Endothelial cell of umbilical vein (primary cell): Measurements from ENCODE around the gene COQ8A. TPM values are rescaled to one million over a fixed set of nuclear protein-coding genes. Genes with fewer than 3 reads are reported as not detected.

ENCODE experiments used
- BruUV-seq: library from RNA; stranded (reverse); fragments of 400-500 nt; replicated peaks from 2 replicates; lab custom pipeline; 2021; lab: Mats Ljungman, UMichigan
- CTCF ChIA-PET: fragments of 300-600, 350-600 bp; sonication (Branson Sonifier 250); formaldehyde crosslinking; loops from one replicate; lab custom pipeline; 2021; ENCODE audit warnings: antibody characterized with exemption, inconsistent platforms; lab: Charles Lee
- POLR2A ChIA-PET: fragments of 300-600, 350-600 bp; sonication (Branson Sonifier 250); formaldehyde crosslinking; loops from one replicate; lab custom pipeline; 2021; ENCODE audit warnings: antibody characterized with exemption, inconsistent platforms; lab: Charles Lee
- DNase-seq: peaks from one replicate; pipeline ENCODE4 v3.0.0-alpha.2; 2011; ENCODE audit warnings: low read depth, low spot score
- FAIRE-seq: peaks from 2 replicates; lab custom pipeline; 2011; peaks lifted over from hg19 to GRCh38; lab: Jason Lieb, UNC
- H2AFZ ChIP-seq: 2 replicates; pipeline ENCODE4 v1.6.0; 2012; ENCODE audit warnings: low read depth, low read length, control low read depth, inconsistent platforms
- H3K27ac ChIP-seq: 2 replicates; pipeline ENCODE4 v1.5.1; 2011; ENCODE audit warnings: low read depth, mild to moderate bottlenecking, control low read depth, low read length, moderate library complexity; ENCODE audit not compliant: insufficient read depth
- H3K27me3 ChIP-seq, 2 experiments: 2 replicates each; pipeline versions ENCODE4 v1.6.0 to v1.6.1; 2011; ENCODE audit warnings: low read length in 2 of 2, mixed read lengths in 1 of 2; ENCODE audit not compliant: control insufficient read depth in 2 of 2, insufficient read depth in 2 of 2
- H3K36me3 ChIP-seq, 2 experiments: 2 replicates in 1 of 2; 3 replicates in 1 of 2; pipeline ENCODE4 v1.5.1; 2011; ENCODE audit warnings: low read length in 2 of 2, mild to moderate bottlenecking in 1 of 2, moderate library complexity in 1 of 2; ENCODE audit not compliant: control insufficient read depth in 2 of 2, insufficient read depth in 2 of 2; ENCODE audit errors: extremely low read depth in 1 of 2
- H3K4me1 ChIP-seq: 3 replicates; pipeline ENCODE4 v1.5.1; 2011; ENCODE audit warnings: mild to moderate bottlenecking, low read length; ENCODE audit not compliant: control insufficient read depth, insufficient read depth; ENCODE audit errors: extremely low read depth
- H3K4me2 ChIP-seq: 2 replicates; pipeline ENCODE4 v1.6.1; 2011; ENCODE audit warnings: low read length, control low read depth, mixed read lengths; ENCODE audit not compliant: insufficient read depth
- H3K4me3 ChIP-seq, 3 experiments: fragments of 200-600 bp in 1 of 3; sonication (generic), shearing (Covaris generic) in 1 of 3; replicated peaks in 1 of 3; 2 replicates each; pipeline ENCODE4 v1.5.1; 2011 to 2016; ENCODE audit warnings: control low read depth in 3 of 3, low read length in 3 of 3, mild to moderate bottlenecking in 2 of 3, inconsistent platforms in 1 of 3, low read depth in 1 of 3, moderate library complexity in 1 of 3; ENCODE audit not compliant: insufficient read depth in 1 of 3
- H3K79me2 ChIP-seq: 2 replicates; pipeline ENCODE4 v1.6.0; 2012; ENCODE audit warnings: low read length, inconsistent platforms; ENCODE audit not compliant: control insufficient read depth, insufficient read depth
- H3K9ac ChIP-seq: replicated peaks from 2 replicates; pipeline ENCODE3; 2011; ENCODE audit warnings: low read length, control low read depth; ENCODE audit not compliant: insufficient read depth; ENCODE audit errors: extremely low read depth
- H3K9me1 ChIP-seq: replicated peaks from 3 replicates; pipeline ENCODE4 v1.6.0; 2011; ENCODE audit warnings: mild to moderate bottlenecking, low read length; ENCODE audit not compliant: control insufficient read depth, insufficient read depth; ENCODE audit errors: extremely low read depth
- H3K9me3 ChIP-seq: replicated peaks from 2 replicates; pipeline ENCODE4 v1.5.1; 2012; ENCODE audit warnings: low read length, inconsistent platforms; ENCODE audit not compliant: control insufficient read depth, insufficient read depth
- H4K20me1 ChIP-seq: replicated peaks from 2 replicates; pipeline ENCODE3; 2011; ENCODE audit warnings: mild to moderate bottlenecking, low read length; ENCODE audit not compliant: control insufficient read depth, insufficient read depth; ENCODE audit errors: extremely low read depth
- EZH2 ChIP-seq: IDR thresholded peaks from 2 replicates; pipeline ENCODE4 v1.6.1; 2012; ENCODE audit warnings: borderline replicate concordance, low read depth, mild to moderate bottlenecking, moderate library complexity, low read length, inconsistent platforms; ENCODE audit not compliant: severe bottlenecking
- FOS ChIP-seq: IDR thresholded peaks from 2 replicates; pipeline ENCODE4 v1.6.1; 2011; ENCODE audit warnings: mild to moderate bottlenecking, low read length, moderate library complexity, borderline replicate concordance; ENCODE audit not compliant: insufficient read depth
- GATA2 ChIP-seq: IDR thresholded peaks from 2 replicates; pipeline ENCODE4 v1.7.0; 2011; ENCODE audit warnings: low read depth, mild to moderate bottlenecking, moderate library complexity, mixed read lengths, low read length; ENCODE audit not compliant: insufficient read length, insufficient read depth
- JUN ChIP-seq: IDR thresholded peaks from 2 replicates; pipeline ENCODE4 v1.6.1; 2011; ENCODE audit warnings: borderline replicate concordance, low read depth; ENCODE audit not compliant: insufficient read length, insufficient read depth
- MAX ChIP-seq: IDR thresholded peaks from 2 replicates; pipeline ENCODE4 v1.6.1; 2011; ENCODE audit not compliant: insufficient read depth, insufficient read length
- MYC ChIP-seq: IDR thresholded peaks from one replicate; pipeline ENCODE4 v1.6.1; 2011; ENCODE audit warnings: mild to moderate bottlenecking, low read depth, low read length
- POLR2A ChIP-seq: IDR thresholded peaks from 2 replicates; pipeline ENCODE4 v1.6.1; 2012; ENCODE audit warnings: low read depth, mild to moderate bottlenecking, control low read depth, low read length
- POLR2AphosphoS5 ChIP-seq: IDR thresholded peaks from 2 replicates; pipeline ENCODE4 v1.6.1; 2012; ENCODE audit warnings: low read depth, mild to moderate bottlenecking, control low read depth, low read length, moderate library complexity; ENCODE audit not compliant: insufficient read depth
- dilution Hi-C: fragments of 300-500 bp; cut with MboI; formaldehyde crosslinking; loops from one replicate; pipeline ENCODE4 v1.15.0; 2019; ENCODE audit warnings: low sequenced_read_pairs; ENCODE audit not compliant: extremely low pct_ligation_motif_present
- intact Hi-C: fragments of 100-400 bp; cut with micrococcal nuclease; formaldehyde crosslinking; loops from one replicate; pipeline ENCODE4 v1.10.0; 2022
- polyA plus RNA-seq, 4 experiments: library from polyadenylated mRNA; depleted of rRNA in 3 of 4; stranded (reverse) in 3 of 4; unstranded in 1 of 4; fragments of >200 nt; gene quantifications; 2 replicates each; pipeline versions ENCODE4 v1.2.1 to v1.2.3, GENCODE V29; 2011 to 2012; ENCODE audit warnings: missing spikeins in 1 of 4
- total RNA-seq: library from RNA; stranded (reverse); gene quantifications from 2 replicates; pipeline ENCODE4 v1.2.3, GENCODE V29; 2021

Gene COQ8A
- total and polyA plus RNA-seq, 2 donors (not counting 3 experiments of a cell fraction or from before 2014, with no cell fraction given), result 6.8 to 9.4 TPM

GRCh38 chr1:226938903-226939437, 1.1 kb upstream of the COQ8A start:
- CTCF ChIA-PET, result interaction anchor here (0.6 to 2.3 kb wide), 10 partner anchors 12 to 946 kb away, joined by 3 to 10 read pairs (median 4); no protein-coding TSS in a partner anchor
- intact Hi-C loops, result loop anchor here (5.0 kb wide), 1 partner anchor 48 kb away; no protein-coding TSS in a partner anchor
- dilution Hi-C loops, result no loop called here

GRCh38 chr1:226939438-226940028, 561 bp upstream of the COQ8A start:
- no TSS peak for BruUV-seq
- H3K79me2 ChIP-seq, result no peaks in the 10 kb centered on the region
- H4K20me1 ChIP-seq, result no peaks in the 10 kb centered on the region
- DNase-seq (no peak), FAIRE-seq (no peak)
- H3K27me3 ChIP-seq, result no peaks in the 10 kb centered on the region
- H3K9me1 ChIP-seq, result no peaks in the 10 kb centered on the region
- peak overlapping the region; percentile 40 to 63 (median 53) for H3K4me3 ChIP-seq
- peak; percentile 62 for TF ChIP-seq POLR2AphosphoS5
- no peak for TF ChIP-seq EZH2
- peak; percentile 63 for TF ChIP-seq MAX
- peak; percentile 94 for TF ChIP-seq POLR2A
- no peak for TF ChIP-seq JUN
- TF ChIP-seq MYC, result peak; percentile 50
- no peak for TF ChIP-seq GATA2
- H3K4me1 ChIP-seq, result peaks cover 7% of the 10 kb centered on the region
- peak overlapping the region; percentile 57 for H3K9ac ChIP-seq
- intact Hi-C loops (loop anchor here (1.0 to 10.0 kb wide), 3 partner anchors 48 to 205 kb away; partner anchors contain the start of genes ITPKB and PSEN2), dilution Hi-C loops (no loop called here)
- H3K9me3 ChIP-seq, result no peaks in the 10 kb centered on the region
- ChIA-PET CTCF (interaction anchor here (0.6 to 2.3 kb wide), 10 partner anchors 12 to 508 kb away, joined by 3 to 10 read pairs (median 5); no protein-coding TSS in a partner anchor), POLR2A (interaction anchor here (0.6 to 1.2 kb wide), 4 partner anchors 112 to 624 kb away, joined by 3 to 8 read pairs (median 3); no protein-coding TSS in a partner anchor)
- peak overlapping the region; percentile 79 for H3K4me2 ChIP-seq
- peak overlapping the region; percentile 38 for H2AFZ ChIP-seq
- peak overlapping the region; percentile 46 for H3K27ac ChIP-seq
- H3K36me3 ChIP-seq, result no peaks in the 10 kb centered on the region

More at GRCh38 chr1:226938903-226939437, 1.1 kb upstream of the COQ8A start:
- H3K27ac ChIP-seq, result peak overlapping the region; percentile 46
- POLR2A ChIA-PET, result interaction anchor here (0.6 to 0.8 kb wide), 6 partner anchors 8 to 625 kb away, joined by 3 to 9 read pairs (median 5); no protein-coding TSS in a partner anchor
- no peaks in the 10 kb centered on the region for H3K36me3 ChIP-seq
- peak overlapping the region; percentile 57 for H3K9ac ChIP-seq
- H4K20me1 ChIP-seq, result no peaks in the 10 kb centered on the region
- FAIRE-seq (no peak), DNase-seq (peak; percentile 55)
- peak overlapping the region; percentile 80 for H2AFZ ChIP-seq
- H3K4me1 ChIP-seq, result peaks cover 7% of the 10 kb centered on the region
- no peaks in the 10 kb centered on the region for H3K27me3 ChIP-seq
- no peaks in the 10 kb centered on the region for H3K9me1 ChIP-seq
- H3K4me3 ChIP-seq, result peak overlapping the region; percentile 40 to 63 (median 53)
- H3K79me2 ChIP-seq, result no peaks in the 10 kb centered on the region
- TF ChIP-seq GATA2 (no peak), POLR2A (no peak), JUN (no peak), FOS (peak; percentile 37), POLR2AphosphoS5 (no peak), MAX (no peak)
- H3K4me2 ChIP-seq, result peak overlapping the region; percentile 79
- TSS peak; percentile 82 for BruUV-seq
- H3K9me3 ChIP-seq, result no peaks in the 10 kb centered on the region
